Muscle layer of colon (tissue), 2 donors: ENCODE data around the gene MYO5B.
"Not testable (repeated sequence)": the region's sequence is repeated elsewhere in the genome, so short reads cannot be mapped to it uniquely, and the experiment has no call there.

ENCODE experiments used
- H3K27ac ChIP-seq: one replicate; pipeline ENCODE4 v1.7.0; 2013; ENCODE audit warnings: low read depth, mild to moderate bottlenecking, low read length, moderate library complexity
- H3K27me3 ChIP-seq, 2 donors: one replicate each; pipeline ENCODE4 v1.7.0; 2013; ENCODE audit warnings: low read length in 2 of 2, mild to moderate bottlenecking in 2 of 2; ENCODE audit not compliant: insufficient read depth in 2 of 2, control insufficient read depth in 1 of 2
- H3K36me3 ChIP-seq: one replicate; pipeline ENCODE4 v1.7.0; 2013; ENCODE audit warnings: mild to moderate bottlenecking, low read length; ENCODE audit not compliant: insufficient read depth
- H3K4me1 ChIP-seq: one replicate; pipeline ENCODE4 v1.7.0; 2013; ENCODE audit warnings: mild to moderate bottlenecking, low read length; ENCODE audit not compliant: insufficient read depth
- H3K4me3 ChIP-seq, 2 donors: one replicate each; pipeline ENCODE4 v1.7.0; 2013; ENCODE audit warnings: low read length in 2 of 2, low read depth in 1 of 2, mild to moderate bottlenecking in 1 of 2, moderate library complexity in 1 of 2
- H3K9ac ChIP-seq: one replicate; pipeline ENCODE4 v1.7.0; 2013; ENCODE audit warnings: low read length
- H3K9me3 ChIP-seq: one replicate; pipeline ENCODE4 v1.7.0; 2013; ENCODE audit warnings: mild to moderate bottlenecking, low read length
- donor health status: abdominal sarcoma.
- donor health status: Adenocarcinoma of cecum.

MYO5B gene

GRCh38 chr18:49907346-49907929 is 287.5 kb downstream of the MYO5B start:
- Histone ChIP-seq H3K4me1 (no peaks in the 10 kb centered on the region), H3K27me3 (no peaks in the 10 kb centered on the region), H3K36me3 (no peaks in the 10 kb centered on the region), H3K27ac (no peak overlapping the region), H3K4me3 (no peak overlapping the region), H3K9me3 (no peaks in the 10 kb centered on the region), H3K9ac (no peak overlapping the region)

- Histone ChIP-seq H3K9me3 (no peaks in the 10 kb centered on the region), H3K9ac (no peak overlapping the region), H3K36me3 (no peaks in the 10 kb centered on the region), H3K4me1 (no peaks in the 10 kb centered on the region), H3K27me3 (no peaks in the 10 kb centered on the region), H3K27ac (no peak overlapping the region), H3K4me3 (no peak overlapping the region)
These were observed 289.2 kb downstream of the MYO5B start for GRCh38 chr18:49905771-49906170.

- Histone ChIP-seq H3K4me3 (no peak overlapping the region), H3K27me3 (no peaks in the 10 kb centered on the region), H3K9me3 (no peaks in the 10 kb centered on the region), H3K4me1 (no peaks in the 10 kb centered on the region), H3K9ac (no peak overlapping the region), H3K27ac (no peak overlapping the region), H3K36me3 (no peaks in the 10 kb centered on the region)
These were observed 289.9 kb downstream of the MYO5B start for GRCh38 chr18:49904871-49905555.

- H3K27me3 ChIP-seq, result no peaks in the 10 kb centered on the region
- H3K9me3 ChIP-seq, result no peaks in the 10 kb centered on the region
- no peaks in the 10 kb centered on the region for H3K4me1 ChIP-seq
- no peak overlapping the region for H3K27ac ChIP-seq
- no peak overlapping the region for H3K4me3 ChIP-seq
- no peaks in the 10 kb centered on the region for H3K36me3 ChIP-seq
- no peak overlapping the region for H3K9ac ChIP-seq
These were observed 293.0 kb downstream of the MYO5B start for GRCh38 chr18:49901862-49902340.

GRCh38 chr18:49899657-49900330 is 295.2 kb downstream of the MYO5B start:
- no peaks in the 10 kb centered on the region for H3K9me3 ChIP-seq
- H3K36me3 ChIP-seq, result no peaks in the 10 kb centered on the region
- no peaks in the 10 kb centered on the region for H3K27me3 ChIP-seq
- no peak overlapping the region for H3K4me3 ChIP-seq
- H3K9ac ChIP-seq, result no peak overlapping the region
- H3K27ac ChIP-seq, result no peak overlapping the region
- no peaks in the 10 kb centered on the region for H3K4me1 ChIP-seq

GRCh38 chr18:49898421-49898820 is 296.5 kb downstream of the MYO5B start:
- Histone ChIP-seq H3K9ac (no peak overlapping the region), H3K9me3 (no peaks in the 10 kb centered on the region), H3K4me3 (no peak overlapping the region), H3K27me3 (no peaks in the 10 kb centered on the region), H3K27ac (no peak overlapping the region), H3K36me3 (no peaks in the 10 kb centered on the region), H3K4me1 (no peaks in the 10 kb centered on the region)

GRCh38 chr18:49894517-49895226 is 300.3 kb downstream of the MYO5B start:
- H3K36me3 ChIP-seq, result no peaks in the 10 kb centered on the region
- no peaks in the 10 kb centered on the region for H3K4me1 ChIP-seq
- no peaks in the 10 kb centered on the region for H3K9me3 ChIP-seq
- H3K9ac ChIP-seq, result no peak overlapping the region
- no peak overlapping the region for H3K4me3 ChIP-seq
- H3K27me3 ChIP-seq, result no peaks in the 10 kb centered on the region
- H3K27ac ChIP-seq, result no peak overlapping the region

GRCh38 chr18:49893036-49893435 is 301.9 kb downstream of the MYO5B start:
- no peaks in the 10 kb centered on the region for H3K9me3 ChIP-seq

GRCh38 chr18:49892148-49892924 is 302.6 kb downstream of the MYO5B start:
- no peak overlapping the region for H3K9ac ChIP-seq
- no peaks in the 10 kb centered on the region for H3K4me1 ChIP-seq
- no peak overlapping the region for H3K4me3 ChIP-seq
- no peak overlapping the region for H3K27ac ChIP-seq
- H3K9me3 ChIP-seq, result no peaks in the 10 kb centered on the region
- no peaks in the 10 kb centered on the region for H3K27me3 ChIP-seq
- H3K36me3 ChIP-seq, result no peaks in the 10 kb centered on the region

More at GRCh38 chr18:49893036-49893435, 301.9 kb downstream of the MYO5B start:
- no peaks in the 10 kb centered on the region for H3K4me1 ChIP-seq
- H3K27ac ChIP-seq, result no peak overlapping the region
- no peak overlapping the region for H3K4me3 ChIP-seq
- H3K9ac ChIP-seq, result no peak overlapping the region
- H3K36me3 ChIP-seq, result no peaks in the 10 kb centered on the region
- H3K27me3 ChIP-seq, result no peaks in the 10 kb centered on the region

- Histone ChIP-seq H3K9me3 (no peaks in the 10 kb centered on the region), H3K9ac (no peak overlapping the region), H3K36me3 (no peaks in the 10 kb centered on the region), H3K27me3 (no peaks in the 10 kb centered on the region), H3K4me1 (no peaks in the 10 kb centered on the region), H3K27ac (no peak overlapping the region), H3K4me3 (no peak overlapping the region)
These were observed 304.9 kb downstream of the MYO5B start for GRCh38 chr18:49890041-49890440.

- H3K9me3 ChIP-seq, H3K4me3 ChIP-seq, H3K27ac ChIP-seq, H3K27me3 ChIP-seq, H3K4me1 ChIP-seq, H3K9ac ChIP-seq, H3K36me3 ChIP-seq: not testable (repeated sequence)
These were observed 305.4 kb downstream of the MYO5B start for GRCh38 chr18:49889552-49889951.
